ENCODE data around the gene PHF21B.

PHF21B gene

DNA sequence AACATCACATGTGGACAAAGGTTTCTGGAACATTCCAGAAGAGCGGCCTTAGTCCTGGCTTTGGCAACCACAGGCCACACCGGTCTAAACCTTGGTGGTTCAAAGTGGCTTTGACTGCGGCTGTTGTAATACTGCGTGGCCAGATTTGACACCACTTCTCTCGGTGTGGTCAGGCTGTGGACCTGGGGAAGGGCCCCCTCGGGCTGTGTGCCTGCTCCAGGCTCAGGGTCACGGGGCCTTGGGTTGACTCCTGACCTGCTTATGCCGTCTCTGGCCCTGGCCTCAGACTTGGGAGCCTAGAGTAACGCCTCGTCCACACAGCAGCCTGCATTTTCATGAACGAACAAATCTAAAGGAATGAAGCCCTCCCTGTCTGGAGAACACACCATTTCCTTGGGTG, 118.0 kb downstream of the PHF21B start:
- no peak for DNase-seq

- DNase-seq: no peak
Observed at GRCh38 chr22:44891293-44891747, 118.5 kb downstream of the PHF21B start.

- no peak for DNase-seq
Observed at GRCh38 chr22:44890416-44891292, 119.2 kb downstream of the PHF21B start.

DNA sequence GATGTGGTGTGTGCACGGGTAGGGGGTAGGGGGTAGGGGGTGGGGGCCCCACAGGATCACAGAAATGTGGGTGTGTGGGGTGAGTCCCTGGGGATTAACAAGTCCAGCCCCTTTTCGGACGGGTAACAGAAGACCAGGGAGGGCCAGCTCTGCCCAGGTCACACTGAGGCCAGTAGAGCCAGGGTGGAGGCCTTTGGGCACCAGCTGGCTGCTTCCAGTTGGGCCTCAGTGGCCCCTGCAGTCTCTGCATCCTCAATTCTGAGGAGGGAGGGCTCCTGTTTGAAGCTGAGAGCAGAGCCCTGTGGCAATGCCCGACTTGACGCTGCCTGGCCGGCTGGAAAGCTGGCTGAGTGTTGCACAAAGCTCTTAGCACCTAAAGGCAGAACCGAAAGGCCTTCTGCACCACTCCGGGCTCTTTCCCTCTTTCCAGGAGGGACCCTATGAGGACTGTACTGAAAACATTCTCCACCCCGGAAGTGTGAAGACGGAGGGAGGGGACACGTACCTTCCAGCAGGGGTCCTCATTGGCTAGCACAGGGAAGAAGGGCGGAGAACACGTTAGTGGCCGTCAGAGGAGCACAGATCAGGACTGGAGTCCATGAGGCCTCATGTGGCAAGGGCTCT, 120.4 kb downstream of the PHF21B start:
- DNase-seq: no peak

DNA sequence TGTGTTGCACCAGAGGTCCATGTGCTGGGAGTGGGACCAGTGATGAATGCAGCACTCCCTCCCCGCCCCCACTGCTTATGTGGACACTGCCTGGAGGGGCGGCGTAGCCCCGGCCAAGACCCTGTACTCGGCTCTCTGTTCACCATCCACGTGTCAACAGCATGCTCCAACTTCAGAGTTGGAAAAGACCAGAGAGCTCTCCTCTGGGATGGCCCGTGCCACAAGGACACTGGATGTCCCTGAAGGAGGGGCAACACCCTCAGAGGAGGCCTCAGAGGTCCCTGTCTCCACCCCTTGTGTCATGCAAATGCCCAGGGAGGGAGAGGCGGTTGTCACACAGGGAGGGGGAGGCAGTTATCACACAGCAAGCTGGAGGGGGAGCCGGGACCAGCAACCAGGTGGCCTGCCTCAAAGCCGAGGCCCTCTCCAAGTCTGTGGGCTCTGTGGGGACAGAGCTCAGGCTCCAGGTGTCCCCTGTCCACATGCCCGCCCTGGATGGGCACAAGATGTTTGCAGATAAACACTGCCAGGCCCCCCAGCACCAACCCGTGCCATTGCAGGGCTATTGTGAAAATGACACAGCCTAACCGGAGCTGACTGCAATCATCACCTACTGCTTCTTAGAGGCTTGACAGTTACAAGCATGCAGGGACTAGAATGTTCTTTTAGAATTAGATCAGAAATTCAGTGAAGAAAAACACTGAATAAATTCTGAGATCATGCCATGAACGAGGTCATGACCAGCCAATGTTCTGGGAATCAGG, 121.1 kb downstream of the PHF21B start:
- no peak for DNase-seq

GRCh38 chr22:44887941-44888366, 121.9 kb downstream of the PHF21B start:
- DNase-seq: no peak

DNA sequence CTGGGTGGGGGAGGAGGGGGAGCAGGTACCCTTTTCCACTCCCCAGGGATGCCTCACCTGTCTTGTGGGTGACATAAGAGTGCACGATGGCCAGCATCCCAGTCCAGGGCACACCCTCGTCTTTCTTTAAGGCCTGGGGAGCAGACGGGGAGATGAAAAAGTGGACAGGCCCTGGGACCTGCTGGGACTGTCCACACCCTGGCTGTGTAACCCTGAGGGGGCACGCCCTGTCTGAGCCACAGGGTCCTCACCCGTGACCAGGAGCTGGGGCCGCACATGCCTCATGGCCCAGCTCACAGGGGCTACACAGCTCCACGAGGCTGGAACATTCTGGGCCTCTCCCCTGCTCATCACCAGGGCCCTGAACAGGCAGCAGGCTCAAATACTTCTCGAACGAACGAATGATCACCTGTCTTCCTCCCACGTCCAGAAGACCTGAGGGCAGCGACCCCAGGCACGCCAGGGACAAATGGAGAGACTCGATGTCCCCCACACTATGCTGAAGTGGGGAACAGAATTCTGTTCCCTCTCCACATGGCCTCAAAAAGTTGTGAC, 123.9 kb downstream of the PHF21B start:
- DNase-seq: no peak

GRCh38 chr22:44884968-44885805, 124.6 kb downstream of the PHF21B start:
- no peak for DNase-seq

- DNase-seq: no peak
Observed at GRCh38 chr22:44884562-44884961, 125.2 kb downstream of the PHF21B start.

- no peak for DNase-seq
Observed at GRCh38 chr22:44883011-44883421, 126.8 kb downstream of the PHF21B start.

DNA sequence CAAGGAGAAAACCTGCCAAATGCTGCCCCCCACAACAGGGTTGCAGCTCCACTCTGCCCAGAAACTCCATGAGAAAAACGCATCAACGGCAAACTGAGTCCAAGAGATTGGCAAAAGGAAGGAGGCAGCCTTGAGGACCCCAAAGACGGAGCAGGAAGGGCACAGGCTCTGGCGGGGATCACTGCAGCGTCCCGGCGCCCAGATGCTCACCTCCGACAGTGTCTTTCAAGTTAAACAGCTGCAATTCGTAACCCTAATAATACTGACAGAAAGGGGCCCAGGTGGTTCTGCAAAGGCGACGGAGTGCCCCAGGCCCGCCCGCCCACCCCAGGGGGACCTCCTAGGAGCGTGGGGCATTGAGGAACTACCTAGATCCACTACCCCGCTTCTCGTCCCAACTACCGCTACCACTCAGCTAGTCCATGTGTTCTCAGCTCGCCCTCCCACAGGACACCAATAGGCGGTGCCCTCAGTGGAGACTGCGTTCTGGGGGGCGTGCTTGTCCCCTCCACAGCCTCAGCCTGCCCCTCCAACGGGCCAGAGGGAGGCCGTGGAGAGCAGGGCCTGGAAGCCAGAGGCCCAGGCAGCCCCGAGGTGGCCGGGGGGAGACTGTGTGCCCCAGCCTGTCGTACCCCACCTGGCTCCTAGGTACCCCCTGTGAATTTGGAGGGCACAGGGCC, 127.4 kb downstream of the PHF21B start:
- no peak for DNase-seq

- DNase-seq: no peak
Observed at GRCh38 chr22:44881624-44882023, 128.2 kb downstream of the PHF21B start.

DNA sequence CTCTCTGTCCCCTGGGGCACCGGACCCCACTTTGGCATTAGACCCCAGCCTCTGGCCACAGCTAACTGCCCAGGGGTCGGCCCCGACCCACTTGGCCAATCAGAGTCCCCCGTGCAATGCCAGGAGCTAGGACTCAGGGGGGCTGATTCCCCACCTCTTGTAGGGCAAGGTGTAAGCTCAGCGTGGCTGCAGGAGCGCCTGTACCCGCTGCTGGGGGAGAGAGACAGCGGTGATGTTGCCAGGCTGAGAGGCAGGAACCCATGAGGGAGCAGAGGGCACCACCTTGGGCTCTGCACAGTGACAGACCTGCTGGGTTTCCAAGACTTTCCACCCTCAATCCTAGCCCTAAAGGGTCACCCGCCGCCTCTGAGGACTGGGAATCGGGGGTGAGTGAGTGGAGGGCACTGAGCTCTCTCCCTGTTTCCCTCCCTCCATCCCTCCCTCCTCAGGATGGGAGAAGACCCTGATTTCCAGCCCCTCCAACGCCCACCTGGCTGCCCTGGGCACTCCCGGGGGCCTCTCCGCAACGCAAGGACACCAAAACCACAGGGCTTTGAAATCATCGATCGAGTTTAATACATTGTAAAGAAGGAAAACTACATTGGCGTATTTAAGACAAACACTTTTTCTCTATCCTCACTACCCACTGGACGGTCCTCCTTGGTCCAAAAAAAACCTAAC, 129.1 kb downstream of the PHF21B start:
- DNase-seq: no peak

DNA sequence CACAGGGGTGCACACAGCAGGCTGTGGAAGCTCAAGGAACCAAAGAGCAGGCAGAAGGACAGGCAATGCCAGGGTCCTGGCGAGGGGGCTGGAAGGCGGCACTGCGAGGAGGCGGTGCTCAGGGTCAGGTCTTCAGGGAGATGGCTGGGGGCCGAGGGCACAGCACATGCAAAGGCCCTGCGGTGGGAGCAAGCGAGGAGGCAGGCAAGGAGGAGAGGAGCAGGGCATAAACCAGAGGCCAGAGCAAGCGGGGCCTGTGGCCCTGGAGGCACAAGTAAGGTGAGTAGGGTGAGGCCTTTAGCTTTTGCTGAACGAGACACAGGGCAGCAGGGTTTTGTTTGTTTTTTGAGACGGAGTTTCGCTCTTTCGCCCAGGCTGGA, 130.5 kb downstream of the PHF21B start:
- no peak for DNase-seq

DNA sequence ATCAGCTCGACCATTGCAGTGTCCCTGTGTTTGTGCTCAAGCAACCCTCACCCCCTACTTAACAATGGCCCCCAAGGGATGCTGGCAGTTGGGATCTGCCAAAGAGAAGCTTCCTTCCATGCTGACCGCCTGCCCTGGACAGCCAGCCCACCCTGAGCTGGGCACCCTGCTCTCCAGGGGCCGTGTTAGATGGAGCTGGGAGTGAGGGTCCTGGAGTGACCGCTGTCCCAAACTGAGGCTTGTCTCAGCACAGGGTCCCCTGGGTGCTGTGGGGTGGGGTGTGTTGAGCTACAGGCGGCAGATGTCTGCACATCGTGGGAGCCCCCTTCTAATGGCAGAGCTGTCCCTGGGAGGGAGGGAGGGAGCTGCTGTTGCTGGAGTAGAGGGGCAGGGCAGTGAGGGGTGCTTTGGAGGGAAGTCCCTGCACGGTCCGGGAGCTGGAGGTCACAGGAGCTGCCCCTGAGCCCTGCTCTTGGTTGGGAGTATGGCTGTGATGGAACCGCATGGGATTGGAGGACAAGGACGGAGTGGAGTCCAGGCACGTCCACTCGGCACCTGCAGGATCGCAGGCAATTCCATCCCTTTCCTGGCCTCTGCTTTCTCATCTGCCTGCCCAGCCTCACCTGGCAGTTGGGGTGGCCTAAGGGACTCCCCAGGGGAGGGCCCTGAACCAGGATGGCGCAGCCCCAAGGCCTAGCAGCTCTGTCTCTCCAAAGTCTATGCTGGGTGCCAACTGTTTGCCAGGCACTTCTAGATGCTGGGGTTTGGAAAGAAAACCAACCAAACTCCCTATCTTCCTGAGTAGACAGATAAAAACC, 131.1 kb downstream of the PHF21B start:
- DNase-seq: no peak

DNA sequence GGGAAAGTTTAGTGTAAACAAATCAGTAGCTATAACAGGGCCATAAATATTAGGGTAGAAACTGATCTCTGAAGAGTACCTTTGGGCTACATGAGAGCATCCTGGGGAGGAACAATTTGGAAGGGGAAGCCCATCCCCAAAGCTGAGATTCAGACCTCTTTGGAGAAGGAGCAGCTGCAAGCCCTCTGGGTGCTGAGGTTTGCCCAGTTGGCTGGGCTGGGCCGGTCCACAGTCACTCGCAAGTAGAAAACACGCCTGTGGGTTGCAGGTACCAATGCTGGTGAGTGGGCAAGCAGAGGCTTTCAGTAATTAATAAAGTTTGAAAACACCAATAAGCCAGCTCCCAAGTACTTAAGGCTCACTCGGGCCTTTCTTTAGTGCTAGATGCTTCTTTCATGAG, 132.9 kb downstream of the PHF21B start:
- no peak for DNase-seq

GRCh38 chr22:44871782-44872181, 138.0 kb downstream of the PHF21B start:
- no peak for DNase-seq

GRCh38 chr22:44870021-44870420, 139.8 kb downstream of the PHF21B start:
- DNase-seq: no peak

DNA sequence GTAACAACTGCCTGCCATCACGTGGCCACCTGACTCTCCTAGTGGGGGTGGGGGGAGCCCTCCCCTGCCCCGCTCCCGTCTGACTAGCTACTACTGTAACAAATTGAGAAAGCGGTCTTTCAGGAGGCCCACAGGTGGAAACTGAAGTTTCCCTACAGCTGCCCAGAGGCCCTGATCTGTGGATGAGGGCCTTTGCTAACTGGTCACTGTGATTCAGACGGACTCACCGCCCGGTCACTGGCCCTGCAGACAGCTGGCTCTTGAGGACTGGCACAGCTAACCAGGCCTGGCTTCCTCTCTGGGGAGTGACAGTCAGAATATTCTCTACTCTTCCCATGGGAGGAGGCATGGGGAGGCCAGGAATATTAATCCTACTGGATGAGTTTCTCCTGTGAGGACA, 140.6 kb downstream of the PHF21B start:
- no peak for DNase-seq

Measured in activated CD4-positive, CD25-positive, alpha-beta regulatory T cell (primary cell).